CD4-positive, alpha-beta T cell treated with Interleukin-4 for 4 hours (primary cell): ENCODE results near the gene ADCY2.

Source experiments
- DNase-seq: peaks from one replicate; pipeline ENCODE4 v3.0.0-alpha.2; 2020

The ADCY2 gene

GRCh38 chr5:7671381-7671993 lies 275.5 kb downstream of the ADCY2 start:
- no peak for DNase-seq

- DNase-seq = no peak
Measured at GRCh38 chr5:7673658-7674057, 277.7 kb downstream of the ADCY2 start.

GRCh38 chr5:7676455-7676854 lies 280.5 kb downstream of the ADCY2 start:
- no peak for DNase-seq

GRCh38 chr5:7678030-7678429 lies 282.1 kb downstream of the ADCY2 start:
- DNase-seq = no peak

GRCh38 chr5:7679663-7680062 lies 283.7 kb downstream of the ADCY2 start:
- no peak for DNase-seq

GRCh38 chr5:7680260-7680659 lies 284.3 kb downstream of the ADCY2 start:
- DNase-seq = no peak

GRCh38 chr5:7682379-7682778 lies 286.4 kb downstream of the ADCY2 start:
- DNase-seq = no peak

- no peak for DNase-seq
Measured at GRCh38 chr5:7683753-7684152, 287.8 kb downstream of the ADCY2 start.

- no peak for DNase-seq
Measured at GRCh38 chr5:7684826-7685225, 288.9 kb downstream of the ADCY2 start.

GRCh38 chr5:7686794-7687193 lies 290.9 kb downstream of the ADCY2 start:
- DNase-seq = no peak

- DNase-seq = no peak
Measured at GRCh38 chr5:7690557-7690956, 294.6 kb downstream of the ADCY2 start.

- DNase-seq = no peak
Measured at GRCh38 chr5:7705261-7705660, 309.3 kb downstream of the ADCY2 start.

GRCh38 chr5:7705736-7706135 lies 309.8 kb downstream of the ADCY2 start:
- DNase-seq = no peak

GRCh38 chr5:7706256-7706655 lies 310.3 kb downstream of the ADCY2 start:
- no peak for DNase-seq

- DNase-seq = no peak
Measured at GRCh38 chr5:7714119-7714518, 318.2 kb downstream of the ADCY2 start.

- no peak for DNase-seq
Measured at GRCh38 chr5:7714697-7715096, 318.8 kb downstream of the ADCY2 start.

- no peak for DNase-seq
Measured at GRCh38 chr5:7717691-7718090, 321.8 kb downstream of the ADCY2 start.

GRCh38 chr5:7728076-7728475 lies 332.1 kb downstream of the ADCY2 start:
- DNase-seq = no peak

GRCh38 chr5:7741415-7742065 lies 345.6 kb downstream of the ADCY2 start:
- no peak for DNase-seq

GRCh38 chr5:7742241-7742656 lies 346.3 kb downstream of the ADCY2 start:
- DNase-seq = no peak

- DNase-seq = peak; percentile 7
Measured at GRCh38 chr5:7745882-7746610, 350.1 kb downstream of the ADCY2 start.

GRCh38 chr5:7747728-7748127 lies 351.8 kb downstream of the ADCY2 start:
- DNase-seq = no peak

- no peak for DNase-seq
Measured at GRCh38 chr5:7749626-7750025, 353.7 kb downstream of the ADCY2 start.

- DNase-seq = no peak
Measured at GRCh38 chr5:7751874-7752273, 355.9 kb downstream of the ADCY2 start.
